Lower leg skin (tissue), 3 donors: ENCODE data around the gene USP49.

Experiments
- POLR2A ChIP-seq, 2 donors: fragments of 450-650 bp; IDR thresholded peaks; one replicate each; pipeline ENCODE4 v1.6.1; 2016 to 2017; ENCODE audit warnings: antibody characterized with exemption in 2 of 2, mild to moderate bottlenecking in 1 of 2, moderate library complexity in 1 of 2
- TF ChIP-seq, protein P1 (sequence below), 3 donors: fragments of 450-650 bp; IDR thresholded peaks; one replicate each; pipeline ENCODE4 v1.5.1; 2016; ENCODE audit warnings: antibody characterized with exemption in 3 of 3, mild to moderate bottlenecking in 3 of 3, moderate library complexity in 2 of 3

DNA sequence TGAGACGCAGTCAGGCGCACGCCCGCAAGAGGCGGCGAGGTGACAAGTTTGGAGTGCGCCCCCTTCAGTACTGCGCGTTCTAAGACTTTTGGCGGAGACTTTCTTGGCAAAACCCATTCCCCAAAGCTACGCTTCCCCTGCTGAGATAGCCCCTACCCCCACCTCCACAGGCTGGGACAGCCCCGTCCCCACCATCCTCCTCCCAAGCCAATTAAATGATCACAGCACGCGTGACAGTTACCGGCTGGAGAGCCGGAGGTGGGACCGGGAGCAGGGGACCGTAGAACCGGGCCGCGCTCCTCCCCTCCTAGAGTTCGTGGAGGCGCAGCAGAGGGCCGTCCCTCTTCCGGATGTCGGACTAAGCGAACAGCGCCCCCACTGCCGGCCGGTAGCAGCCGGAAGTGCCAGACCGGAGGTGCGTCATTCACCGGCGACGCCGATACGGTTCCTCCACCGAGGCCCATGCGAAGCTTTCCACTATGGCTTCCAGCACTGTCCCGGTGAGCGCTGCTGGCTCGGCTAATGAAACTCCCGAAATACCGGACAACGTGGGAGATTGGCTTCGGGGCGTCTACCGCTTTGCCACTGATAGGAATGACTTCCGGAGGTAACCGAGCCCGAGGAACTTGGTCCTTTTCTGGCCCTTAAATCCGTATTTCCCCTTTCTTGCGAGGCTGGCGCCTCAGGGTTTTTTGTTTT, 107.8 kb downstream of the USP49 start, which contains the start of gene TOMM6:
- TF ChIP-seq POLR2A (IDR thresholded peaks at IDR 0.05) = peak in 1 of 2 donors; percentile 21
- TF ChIP-seq, protein P1, sequence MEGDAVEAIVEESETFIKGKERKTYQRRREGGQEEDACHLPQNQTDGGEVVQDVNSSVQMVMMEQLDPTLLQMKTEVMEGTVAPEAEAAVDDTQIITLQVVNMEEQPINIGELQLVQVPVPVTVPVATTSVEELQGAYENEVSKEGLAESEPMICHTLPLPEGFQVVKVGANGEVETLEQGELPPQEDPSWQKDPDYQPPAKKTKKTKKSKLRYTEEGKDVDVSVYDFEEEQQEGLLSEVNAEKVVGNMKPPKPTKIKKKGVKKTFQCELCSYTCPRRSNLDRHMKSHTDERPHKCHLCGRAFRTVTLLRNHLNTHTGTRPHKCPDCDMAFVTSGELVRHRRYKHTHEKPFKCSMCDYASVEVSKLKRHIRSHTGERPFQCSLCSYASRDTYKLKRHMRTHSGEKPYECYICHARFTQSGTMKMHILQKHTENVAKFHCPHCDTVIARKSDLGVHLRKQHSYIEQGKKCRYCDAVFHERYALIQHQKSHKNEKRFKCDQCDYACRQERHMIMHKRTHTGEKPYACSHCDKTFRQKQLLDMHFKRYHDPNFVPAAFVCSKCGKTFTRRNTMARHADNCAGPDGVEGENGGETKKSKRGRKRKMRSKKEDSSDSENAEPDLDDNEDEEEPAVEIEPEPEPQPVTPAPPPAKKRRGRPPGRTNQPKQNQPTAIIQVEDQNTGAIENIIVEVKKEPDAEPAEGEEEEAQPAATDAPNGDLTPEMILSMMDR (IDR thresholded peaks at IDR 0.05) = peak in 1 of 3 donors; percentile 88
